ENCODE measurements around the gene FAM181A. TPM values are rescaled to one million over a fixed set of nuclear protein-coding genes. Genes with fewer than 3 reads are reported as not detected.

The FAM181A gene
- total and polyA plus RNA-seq, 10 of the 15 experiments (the other 5 are each of a cell fraction or from before 2014, with no cell fraction given) = not detected

GRCh38 chr14:93923626-93924025 lies 3.5 kb upstream of the FAM181A start:
- in situ Hi-C loops (cut with MboI) = no loop called here
- no peak for DNase-seq (ENCODE audit: low read depth, low spot score)
- 49% methylated on average over 8 of the region's 8 CpGs for WGBS (ENCODE audit: insufficient coverage, insufficient replicate concordance, low lambda C conversion rate, missing lambda C conversion rate)
- H3K27ac ChIP-seq (ENCODE audit: control insufficient read depth, insufficient read depth) = no peak overlapping the region
- ATAC-seq = no peak
- FAIRE-seq = no peak
- no peak overlapping the region for H3K9ac ChIP-seq (ENCODE audit: control insufficient read depth, insufficient read depth, low read length)
- no peak overlapping the region for H3K4me2 ChIP-seq (ENCODE audit: control insufficient read depth, insufficient read depth)
- TF ChIP-seq JUND (IDR thresholded peaks at IDR 0.05; ENCODE audit: low read depth, low read length) (no peak), WRNIP1 (IDR thresholded peaks at IDR 0.05; ENCODE audit: borderline replicate concordance, low read depth, low read length) (no peak), PAX8 (IDR thresholded peaks at IDR 0.05) (no peak)
- POLR2A ChIA-PET = no interaction called here
- H4K20me1 ChIP-seq (ENCODE audit: control insufficient read depth, insufficient read depth) = no peaks in the 10 kb centered on the region
- H3K27me3 ChIP-seq (replicated peaks in 1 of 2; ENCODE audit: control insufficient read depth in 2 of 2, insufficient read depth in 2 of 2, low read length in 1 of 2) = peaks cover 0 to 3% of the 10 kb centered on the region in 2 experiments; a peak in 3 of 4 replicates
- no peaks in the 10 kb centered on the region for H3K9me3 ChIP-seq (replicated peaks; ENCODE audit: control insufficient read depth, insufficient read depth, low read length)
- no TSS peak for BruUV-seq (replicated peaks)
- H3K4me3 ChIP-seq = no peak overlapping the region
- H2AFZ ChIP-seq (ENCODE audit: control insufficient read depth, low read depth, low read length) = no peak overlapping the region
- SMC1A ChIA-PET (ENCODE audit: uncharacterized antibody, unreplicated experiment) = interaction anchor here (0.8 kb wide), 1 partner anchor 19 kb away, joined by 3 read pairs; no protein-coding TSS in a partner anchor
- intact Hi-C loops (cut with micrococcal nuclease; ENCODE audit: unreplicated experiment) = no loop called here
- CTCF ChIA-PET = interaction anchor here (1.3 to 1.7 kb wide), 2 partner anchors 16 to 77 kb away, joined by 3 to 4 read pairs; no protein-coding TSS in a partner anchor
- no peaks in the 10 kb centered on the region for H3K4me1 ChIP-seq (ENCODE audit: control insufficient read depth, insufficient read depth, low read length)
- RAD21 ChIA-PET (ENCODE audit: unreplicated experiment) = no interaction called here
- no peaks in the 10 kb centered on the region for H3K36me3 ChIP-seq (ENCODE audit: control insufficient read depth in 2 of 2, insufficient read depth in 2 of 2, low read length in 1 of 2)
- no peaks in the 10 kb centered on the region for H3K79me2 ChIP-seq (ENCODE audit: control insufficient read depth, insufficient read depth, low read length)

- no peaks in the 10 kb centered on the region for H3K36me3 ChIP-seq (ENCODE audit: control insufficient read depth in 2 of 2, insufficient read depth in 2 of 2, low read length in 1 of 2)
- H3K4me1 ChIP-seq (ENCODE audit: control insufficient read depth, insufficient read depth, low read length) = no peaks in the 10 kb centered on the region
- no peak for TF ChIP-seq CHD2 (IDR thresholded peaks at IDR 0.05; ENCODE audit: borderline replicate concordance, low read depth, low read length)
- no peak for TF ChIP-seq SMC3 (IDR thresholded peaks at IDR 0.05; ENCODE audit: borderline replicate concordance, low read length)
- no peak for TF ChIP-seq RFX5 (IDR thresholded peaks at IDR 0.05; ENCODE audit: low read depth, low read length)
- TF ChIP-seq FOXM1 (IDR thresholded peaks at IDR 0.05; ENCODE audit: low read depth, low read length) = no peak
- TF ChIP-seq RELB (IDR thresholded peaks at IDR 0.05; ENCODE audit: low read depth) = no peak
- no peak for TF ChIP-seq ZNF274 (IDR thresholded peaks at IDR 0.05; ENCODE audit: insufficient read depth, insufficient read length)
- no peak for TF ChIP-seq BCL11A (IDR thresholded peaks at IDR 0.05; ENCODE audit: low read depth, low read length)
- ChIA-PET SMC1A (ENCODE audit: uncharacterized antibody, unreplicated experiment) (interaction anchor here (0.6 to 1.2 kb wide), 2 partner anchors 15 to 1461 kb away, joined by 3 read pairs; no protein-coding TSS in a partner anchor), POLR2A (no interaction called here), RAD21 (ENCODE audit: unreplicated experiment) (no interaction called here), CTCF (interaction anchor here (0.6 to 1.7 kb wide), 2 partner anchors 76 to 527 kb away, joined by 3 to 4 read pairs; no protein-coding TSS in a partner anchor)
- DNase-seq (ENCODE audit: low read depth, low spot score) (no peak), ATAC-seq (no peak), FAIRE-seq (no peak)
- no peak overlapping the region for H2AFZ ChIP-seq (ENCODE audit: control insufficient read depth, low read depth, low read length)
- H3K4me3 ChIP-seq = no peak overlapping the region
- no peaks in the 10 kb centered on the region for H3K79me2 ChIP-seq (ENCODE audit: control insufficient read depth, insufficient read depth, low read length)
- H4K20me1 ChIP-seq (ENCODE audit: control insufficient read depth, insufficient read depth) = no peaks in the 10 kb centered on the region
- no peak overlapping the region for H3K27ac ChIP-seq (ENCODE audit: control insufficient read depth, insufficient read depth)
- 32% methylated on average over 14 of the region's 14 CpGs for WGBS (ENCODE audit: insufficient coverage, insufficient replicate concordance, low lambda C conversion rate, missing lambda C conversion rate)
- peaks cover 0 to 3% of the 10 kb centered on the region in 2 experiments; a peak in 2 of 4 replicates for H3K27me3 ChIP-seq (replicated peaks in 1 of 2; ENCODE audit: control insufficient read depth in 2 of 2, insufficient read depth in 2 of 2, low read length in 1 of 2)
- intact Hi-C loops (cut with micrococcal nuclease; ENCODE audit: unreplicated experiment) = no loop called here
- no peak overlapping the region for H3K4me2 ChIP-seq (ENCODE audit: control insufficient read depth, insufficient read depth)
- in situ Hi-C loops (cut with MboI) = no loop called here
- H3K9me3 ChIP-seq (replicated peaks; ENCODE audit: control insufficient read depth, insufficient read depth, low read length) = no peaks in the 10 kb centered on the region
- no TSS peak for BruUV-seq (replicated peaks)
- H3K9ac ChIP-seq (ENCODE audit: control insufficient read depth, insufficient read depth, low read length) = no peak overlapping the region
These were observed 2.4 kb upstream of the FAM181A start for GRCh38 chr14:93924592-93925355.
